ENCODE results near the gene CHMP2A.
"Not testable (repeated sequence)": the region's sequence is repeated elsewhere in the genome, so short reads cannot be mapped to it uniquely, and the experiment has no call there.

Gene CHMP2A

GRCh38 chr19:58510084-58510862 is 44.6 kb downstream of the CHMP2A start:
- no peak for DNase-seq

DNA sequence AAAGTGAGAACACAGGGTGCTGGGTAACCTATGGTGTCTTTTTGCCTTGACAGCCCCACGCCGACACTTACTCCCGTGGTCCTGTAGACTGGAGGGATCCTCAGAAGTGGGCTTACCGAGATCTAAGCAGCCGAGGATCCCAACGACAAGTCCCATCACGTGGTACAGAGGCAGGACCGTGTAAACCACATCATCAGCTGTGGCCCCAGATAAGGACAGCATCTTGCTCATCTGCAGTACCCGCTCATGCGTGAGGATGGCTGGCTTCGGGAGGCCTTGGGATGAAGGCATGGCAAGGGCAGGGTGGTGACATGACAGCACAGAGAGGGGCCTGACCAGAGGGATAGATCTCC is 45.2 kb downstream of the CHMP2A start:
- DNase-seq: no peak

DNA sequence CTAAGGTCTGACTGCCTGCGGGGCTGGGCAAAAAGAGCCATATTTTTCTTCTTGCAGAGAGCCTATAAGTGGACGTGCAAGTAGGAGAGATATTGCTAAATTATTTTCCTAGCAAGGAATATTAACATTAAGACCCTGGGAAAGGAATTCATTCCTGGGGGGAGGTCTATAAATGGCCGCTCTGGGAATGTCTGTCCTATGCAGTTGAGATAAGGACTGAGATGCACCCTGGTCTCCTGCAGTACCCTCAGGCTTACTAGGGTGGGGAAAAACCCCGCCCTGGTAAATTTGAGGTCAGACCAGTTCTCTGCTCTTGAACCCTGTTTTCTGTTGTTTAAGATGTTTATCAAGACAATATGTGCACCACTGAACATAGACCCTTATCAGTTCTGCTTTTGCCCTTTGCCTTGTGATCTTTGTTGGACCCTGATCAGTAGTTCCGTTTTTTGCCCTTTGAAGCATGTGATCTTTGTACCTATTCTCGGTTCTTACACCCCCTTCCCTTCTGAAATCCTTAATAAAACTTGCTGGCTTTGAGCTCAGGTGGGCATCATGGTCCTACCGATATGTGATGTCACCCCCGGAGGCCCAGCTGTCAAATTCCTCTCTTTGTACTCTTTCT is 47.2 kb downstream of the CHMP2A start:
- DNase-seq: not testable (repeated sequence)

Measured in activated CD4-positive, alpha-beta T cell treated with anti-CD3 and anti-CD28 coated beads, Interleukin-2, amount 50 U/mL, for 16 hours (primary cell).